Epidermal melanocyte (primary cell): ENCODE data around the gene TMTC2.

ENCODE experiments used
- DNase-seq: peaks from one replicate; pipeline ENCODE4 v3.0.0; 2011; ENCODE audit warnings: low spot score; ENCODE audit not compliant: insufficient read length

TMTC2 gene

DNA sequence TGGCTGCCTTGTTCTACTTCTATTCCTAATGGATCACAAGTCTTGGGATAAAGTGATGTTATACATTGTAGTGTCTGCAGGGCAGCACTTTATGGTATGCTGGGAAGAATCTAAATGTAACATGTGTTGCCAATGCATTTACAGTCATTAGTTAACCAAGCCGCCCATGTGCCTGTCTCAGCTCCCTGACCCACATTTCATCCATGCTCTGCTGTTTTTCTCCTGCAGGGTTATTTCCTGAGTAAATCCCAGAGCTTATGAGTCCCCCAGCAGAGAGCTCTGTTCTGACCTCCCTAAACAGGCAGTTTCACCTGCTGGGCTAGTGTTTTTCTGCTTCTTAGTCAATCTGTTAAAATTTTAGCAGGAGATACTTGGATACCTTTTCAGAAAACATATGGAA lies 4.4 kb upstream of the TMTC2 start:
- DNase-seq: no peak

DNA sequence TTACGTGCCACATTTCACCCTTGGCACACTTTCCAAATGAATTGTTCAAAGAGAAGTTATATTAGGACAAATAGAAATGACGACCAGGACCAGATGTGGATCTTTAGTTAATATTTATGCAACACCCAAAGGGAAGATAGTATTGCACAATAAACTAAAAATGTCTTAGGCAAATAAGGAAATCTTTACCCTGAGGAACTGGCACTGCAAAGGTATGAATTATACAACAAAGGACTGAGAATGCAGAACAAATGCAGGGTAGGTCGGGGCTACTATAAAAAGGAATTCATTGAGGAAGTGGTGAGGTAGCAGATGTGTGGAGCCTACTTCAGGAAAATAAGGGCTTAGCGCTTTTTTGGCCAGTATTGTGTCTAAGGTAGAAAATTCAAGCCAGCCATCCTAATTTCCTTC lies 3.9 kb upstream of the TMTC2 start:
- DNase-seq: no peak

DNA sequence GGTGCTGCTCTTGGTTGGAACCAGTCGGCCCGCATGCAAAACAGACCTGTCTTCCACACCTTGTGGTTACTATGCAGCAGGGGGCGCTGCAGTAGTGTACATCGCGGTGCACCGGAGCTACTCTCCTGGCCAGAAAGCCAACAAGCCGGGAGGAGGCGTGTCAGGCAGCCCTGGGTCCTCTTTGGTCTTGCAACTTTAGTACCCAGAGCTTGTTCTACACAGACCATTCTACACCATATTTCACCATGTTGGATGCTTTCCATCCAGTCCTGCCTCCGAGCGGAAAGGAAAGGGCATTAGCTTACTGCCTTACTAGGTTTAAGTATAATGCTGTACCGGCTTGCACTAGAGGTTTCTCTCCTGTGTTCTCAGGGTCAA lies 927 bp upstream of the TMTC2 start:
- DNase-seq: peak; percentile 34

- DNase-seq: no peak
These were observed 610 bp downstream of the TMTC2 start for GRCh38 chr12:82687021-82688011.

DNA sequence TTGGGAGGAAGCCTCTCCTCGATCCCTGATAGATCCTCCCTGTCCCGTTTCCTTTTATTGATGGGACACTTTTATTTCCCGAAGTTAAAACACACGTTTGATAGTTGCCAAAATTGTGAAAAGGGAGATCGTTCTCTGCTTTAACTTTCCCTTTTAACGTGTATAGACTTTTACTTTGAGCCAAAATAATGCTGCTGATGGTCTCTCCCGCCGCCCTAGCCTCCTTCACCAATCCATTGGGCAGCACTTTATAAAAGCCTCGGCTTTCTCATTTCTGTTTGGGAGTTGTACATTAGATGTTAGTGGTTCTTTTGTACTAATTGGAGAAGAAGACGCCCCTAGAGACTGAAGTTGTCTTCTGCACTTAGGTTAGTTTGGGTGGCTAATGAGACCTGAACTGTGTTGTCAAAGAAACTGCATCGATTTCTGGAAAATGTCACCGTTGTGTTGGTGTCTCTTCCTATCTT lies 1.4 kb downstream of the TMTC2 start:
- DNase-seq: no peak

DNA sequence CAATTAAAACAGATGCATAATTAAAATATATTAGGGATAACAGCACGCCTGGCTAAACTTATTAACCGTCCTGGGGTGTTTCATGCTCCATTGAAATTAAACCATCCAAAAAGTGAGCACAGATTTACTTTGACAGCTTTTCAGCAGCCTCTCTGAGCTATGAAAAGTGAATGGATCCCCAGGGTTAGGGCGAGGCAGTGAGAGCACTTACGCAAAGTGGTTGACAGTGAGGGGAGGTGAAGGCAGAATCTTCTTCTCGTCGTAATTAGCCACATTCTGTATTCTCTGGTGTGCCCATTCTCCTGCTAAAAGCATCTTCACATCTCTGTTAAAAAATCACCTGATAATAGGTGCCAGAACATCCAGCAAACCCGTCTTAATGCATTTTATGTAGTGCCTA lies 1.9 kb downstream of the TMTC2 start:
- no peak for DNase-seq

DNA sequence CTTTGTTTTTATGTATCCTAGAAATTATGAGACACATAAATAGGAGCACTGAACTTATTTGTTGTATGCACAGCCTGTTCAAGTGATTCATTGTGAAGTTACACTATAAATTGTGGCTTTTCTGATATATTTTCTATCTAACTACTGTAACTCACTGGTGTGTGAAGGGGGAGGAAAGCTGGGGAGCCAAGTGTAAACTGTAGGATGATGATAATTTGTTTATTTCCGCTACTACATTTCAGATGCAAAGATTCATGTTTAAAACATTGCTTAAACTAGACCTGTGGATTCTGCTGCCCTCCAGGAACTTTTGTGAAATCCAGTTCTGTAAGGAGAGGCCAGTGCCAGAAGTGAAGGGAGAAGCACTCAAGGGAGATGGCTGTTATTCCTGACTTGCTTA lies 3.3 kb downstream of the TMTC2 start:
- DNase-seq: no peak

DNA sequence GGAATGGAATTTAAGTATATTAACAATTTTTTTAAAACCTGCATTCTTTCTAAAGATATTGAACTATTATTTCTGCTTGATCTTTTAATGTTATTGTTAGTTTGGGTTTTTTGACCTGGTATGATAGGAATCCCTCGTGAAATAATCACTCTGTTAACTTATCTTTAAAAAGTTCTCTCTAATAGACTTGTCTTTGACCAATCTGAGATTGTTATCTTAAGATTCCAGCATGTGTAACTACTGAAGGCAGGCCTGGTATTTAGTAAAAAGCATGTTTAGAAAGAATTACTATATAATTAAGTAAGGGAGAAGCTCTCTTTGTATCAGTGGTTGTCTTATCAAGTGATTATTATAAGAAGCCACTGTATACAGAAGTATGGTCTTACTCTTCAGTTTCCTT lies 4.8 kb downstream of the TMTC2 start:
- DNase-seq: no peak

GRCh38 chr12:82694276-82694675 lies 7.6 kb downstream of the TMTC2 start:
- no peak for DNase-seq

- DNase-seq: no peak
These were observed 8.3 kb downstream of the TMTC2 start for GRCh38 chr12:82694970-82695369.

DNA sequence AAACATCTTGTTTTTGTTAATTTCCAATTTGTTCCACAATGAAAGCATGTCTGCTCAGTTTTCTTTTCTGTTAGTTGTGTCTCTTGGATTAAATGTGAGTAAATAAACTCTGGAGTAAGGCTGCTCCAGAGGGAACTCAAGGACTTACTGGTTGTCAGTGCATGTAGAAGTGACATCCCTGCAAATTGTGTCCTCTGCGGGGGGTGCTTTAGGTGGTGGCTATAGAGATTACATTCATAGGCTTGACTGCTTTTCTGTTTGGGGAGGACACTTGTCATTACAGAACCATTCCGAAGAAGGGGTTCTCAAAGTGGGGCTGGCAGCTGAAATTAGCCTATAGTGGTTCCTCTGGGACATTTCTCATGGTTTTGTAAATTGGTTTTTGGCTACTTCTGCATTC lies 8.8 kb downstream of the TMTC2 start:
- DNase-seq: no peak

- no peak for DNase-seq
These were observed 9.8 kb downstream of the TMTC2 start for GRCh38 chr12:82696543-82696942.

- DNase-seq: no peak
These were observed 12.2 kb downstream of the TMTC2 start for GRCh38 chr12:82698708-82699564.

DNA sequence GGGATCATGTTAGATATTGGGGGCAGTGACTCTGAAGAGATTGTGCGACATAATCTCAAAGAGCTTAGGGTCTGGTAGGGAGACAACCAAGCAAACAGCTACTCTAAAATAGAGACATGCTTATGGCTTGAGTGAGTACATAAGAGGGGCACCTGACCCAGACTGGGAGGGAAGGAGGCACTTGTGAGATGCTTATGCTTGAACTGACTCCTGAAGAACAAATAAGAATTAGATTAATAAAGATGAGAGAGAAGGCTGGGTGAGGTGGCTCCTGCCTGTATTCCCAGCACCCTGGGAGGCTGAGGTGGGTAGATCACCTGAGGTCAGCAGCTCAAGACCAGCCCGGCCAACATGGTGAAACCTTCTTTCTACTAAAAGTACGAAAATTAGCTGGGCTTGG lies 19.1 kb downstream of the TMTC2 start:
- DNase-seq: no peak

- DNase-seq: no peak
These were observed 21.6 kb downstream of the TMTC2 start for GRCh38 chr12:82708061-82708879.

DNA sequence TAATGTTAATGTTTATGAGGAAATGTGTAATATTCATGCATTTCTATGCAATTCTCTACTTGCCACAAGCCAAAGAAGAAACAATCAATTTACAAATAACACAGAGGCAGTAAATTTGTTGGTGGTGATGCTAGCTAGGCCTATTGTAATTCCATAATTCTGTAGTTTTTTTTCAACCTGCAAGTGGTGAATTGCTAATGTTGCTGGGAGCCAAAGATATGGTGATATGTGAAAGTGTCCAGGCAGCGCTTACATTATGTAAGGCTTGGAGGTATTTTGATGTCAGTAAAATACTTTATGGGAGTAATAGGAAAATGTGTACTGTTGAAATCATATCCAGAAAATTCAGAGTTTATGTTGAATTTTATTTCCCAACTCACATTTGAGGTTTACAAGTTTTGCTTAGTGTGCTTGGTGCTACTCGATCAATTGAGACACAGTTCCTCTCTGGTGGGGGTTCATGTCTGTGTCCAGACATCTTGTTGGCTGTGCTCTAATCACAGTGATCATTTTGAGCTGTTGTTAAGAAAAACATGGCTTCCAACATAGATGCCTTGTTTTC lies 23.2 kb downstream of the TMTC2 start:
- DNase-seq: no peak

- DNase-seq: no peak
These were observed 24.0 kb downstream of the TMTC2 start for GRCh38 chr12:82710741-82711140.

DNA sequence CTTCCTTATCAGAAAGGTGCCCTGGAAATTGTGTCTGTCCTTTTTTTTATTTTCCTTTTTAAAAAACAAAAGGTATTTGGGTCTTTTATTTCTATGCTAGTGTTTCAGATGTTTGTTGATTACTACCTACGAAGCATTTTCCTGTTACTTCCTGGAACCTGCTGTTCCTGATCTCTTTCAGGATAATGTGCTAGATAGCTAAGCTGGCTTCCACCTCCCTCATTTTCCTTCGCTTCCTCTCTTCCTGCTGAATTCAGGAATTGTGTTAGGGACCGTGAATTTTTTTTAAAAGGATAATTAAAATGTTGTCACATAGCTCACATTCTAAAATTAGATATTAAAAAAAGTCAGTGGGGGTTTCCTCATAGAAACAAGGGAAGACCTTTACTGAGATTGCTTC lies 27.7 kb downstream of the TMTC2 start:
- DNase-seq: no peak

DNA sequence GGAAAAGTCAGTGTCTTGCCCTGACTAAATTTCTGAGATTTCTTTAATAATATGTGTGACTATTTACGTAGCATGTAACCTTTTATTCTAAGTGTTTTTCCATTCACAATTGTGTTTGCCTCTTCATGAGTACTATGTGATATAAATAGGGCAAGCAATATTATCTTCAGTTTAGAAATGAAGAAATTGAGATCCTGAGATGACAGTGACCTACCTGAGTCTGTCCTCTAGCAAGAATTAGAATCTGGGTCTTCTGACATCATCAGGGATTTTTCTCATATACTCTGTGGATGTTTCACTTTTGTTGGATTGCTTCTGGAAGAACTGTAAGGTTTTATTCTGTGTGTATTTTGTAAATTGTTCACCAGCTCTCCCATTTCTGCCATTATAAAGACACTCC lies 35.0 kb downstream of the TMTC2 start:
- no peak for DNase-seq

DNA sequence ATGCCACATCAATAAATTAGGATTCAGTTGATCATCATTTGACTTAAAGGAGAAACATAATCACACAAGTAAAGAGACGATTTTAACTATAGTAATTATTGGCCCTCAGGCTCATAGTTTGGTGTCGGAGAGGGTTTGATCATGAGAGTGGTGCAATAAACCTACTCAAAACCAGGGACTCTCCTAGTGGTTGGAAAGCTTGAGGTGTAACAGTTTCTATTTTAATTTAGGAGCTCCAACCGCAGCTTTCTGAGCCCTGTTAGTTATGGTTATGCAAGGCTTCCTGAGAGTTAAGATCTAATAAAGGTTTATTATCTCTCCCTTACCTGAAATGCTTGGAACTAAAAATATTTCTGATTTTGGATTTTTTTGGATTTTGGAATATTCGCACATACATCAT lies 36.4 kb downstream of the TMTC2 start:
- DNase-seq: no peak

DNA sequence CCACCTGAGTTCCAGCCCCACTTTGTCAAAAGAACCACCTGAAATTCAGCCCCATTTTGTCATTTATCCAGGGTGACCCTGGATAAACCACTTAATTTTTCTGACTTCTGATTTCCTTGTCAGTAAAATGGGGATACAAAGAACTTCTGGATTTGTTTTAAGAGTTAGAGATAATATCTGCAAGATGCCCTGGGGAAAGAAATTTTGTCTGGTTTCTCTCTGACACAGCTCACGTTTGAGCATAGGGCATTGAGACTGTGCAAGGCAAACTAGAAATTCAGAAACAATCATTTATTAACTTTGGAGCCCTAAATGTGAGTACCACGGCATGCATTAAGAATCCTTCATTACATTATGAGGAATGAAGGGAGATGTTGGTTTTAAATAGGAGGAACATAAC lies 37.2 kb downstream of the TMTC2 start:
- DNase-seq: no peak
